GM12865 (cell line): ENCODE measurements around the gene AOPEP.

ENCODE experiments used
- DNase-seq: peaks from one replicate; pipeline ENCODE4 v3.0.0; 2010; ENCODE audit warnings: low read depth
- H3K4me3 ChIP-seq: 2 replicates; pipeline ENCODE4 v1.5.1; 2011; ENCODE audit warnings: mild to moderate bottlenecking, low read depth, low read length, control low read depth
- TF ChIP-seq, protein P1 (sequence below): IDR thresholded peaks from 2 replicates; pipeline ENCODE4 v1.5.1; 2011; ENCODE audit warnings: low read length, control low read depth, low read depth, inconsistent platforms; ENCODE audit not compliant: insufficient read depth; ENCODE audit errors: missing control alignments

Gene AOPEP

DNA sequence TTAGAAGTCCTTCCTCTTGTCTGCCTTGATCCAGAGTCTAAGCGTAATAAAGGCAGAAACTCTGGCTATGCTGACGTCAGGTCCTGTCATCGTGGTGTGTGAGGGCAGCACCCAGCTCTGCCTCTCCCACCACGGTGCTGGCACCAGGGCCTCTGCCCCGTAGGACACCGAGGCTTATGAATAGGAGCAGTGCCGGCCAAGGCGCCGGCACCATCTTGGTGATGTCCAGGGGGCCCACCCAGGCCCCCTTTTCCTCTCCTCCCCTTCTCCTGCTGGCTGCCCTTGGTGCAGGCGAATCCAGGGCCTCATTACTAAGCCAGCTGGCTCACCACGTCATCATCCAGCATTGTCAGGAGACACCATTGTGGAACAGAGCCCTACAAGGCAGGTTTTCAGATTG, 338.7 kb downstream of the AOPEP start:
- TF ChIP-seq, protein P1, sequence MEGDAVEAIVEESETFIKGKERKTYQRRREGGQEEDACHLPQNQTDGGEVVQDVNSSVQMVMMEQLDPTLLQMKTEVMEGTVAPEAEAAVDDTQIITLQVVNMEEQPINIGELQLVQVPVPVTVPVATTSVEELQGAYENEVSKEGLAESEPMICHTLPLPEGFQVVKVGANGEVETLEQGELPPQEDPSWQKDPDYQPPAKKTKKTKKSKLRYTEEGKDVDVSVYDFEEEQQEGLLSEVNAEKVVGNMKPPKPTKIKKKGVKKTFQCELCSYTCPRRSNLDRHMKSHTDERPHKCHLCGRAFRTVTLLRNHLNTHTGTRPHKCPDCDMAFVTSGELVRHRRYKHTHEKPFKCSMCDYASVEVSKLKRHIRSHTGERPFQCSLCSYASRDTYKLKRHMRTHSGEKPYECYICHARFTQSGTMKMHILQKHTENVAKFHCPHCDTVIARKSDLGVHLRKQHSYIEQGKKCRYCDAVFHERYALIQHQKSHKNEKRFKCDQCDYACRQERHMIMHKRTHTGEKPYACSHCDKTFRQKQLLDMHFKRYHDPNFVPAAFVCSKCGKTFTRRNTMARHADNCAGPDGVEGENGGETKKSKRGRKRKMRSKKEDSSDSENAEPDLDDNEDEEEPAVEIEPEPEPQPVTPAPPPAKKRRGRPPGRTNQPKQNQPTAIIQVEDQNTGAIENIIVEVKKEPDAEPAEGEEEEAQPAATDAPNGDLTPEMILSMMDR: no peak
- no peak for DNase-seq
- no peak overlapping the region for H3K4me3 ChIP-seq

DNA sequence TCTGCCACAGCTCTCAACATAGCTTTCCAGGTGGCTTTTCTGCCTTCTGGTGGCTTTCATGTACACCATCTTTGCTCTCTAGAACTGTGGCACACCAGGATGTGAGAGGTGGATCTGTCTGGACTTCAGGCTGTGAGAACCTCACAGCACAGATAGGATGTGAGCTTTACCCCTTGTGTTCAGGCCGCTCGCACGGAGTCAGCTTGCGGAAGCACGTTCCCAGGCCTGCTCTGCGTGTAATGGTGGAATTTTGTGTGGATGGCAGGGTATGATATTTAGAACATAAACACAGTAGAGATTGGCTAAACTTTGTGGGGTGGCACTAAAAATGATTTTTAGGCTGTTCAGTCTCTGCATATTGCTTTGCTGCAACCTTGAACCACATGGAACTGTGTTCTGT, 340.6 kb downstream of the AOPEP start:
- no peak for DNase-seq
- no peak overlapping the region for H3K4me3 ChIP-seq
- TF ChIP-seq, protein P1: no peak

DNA sequence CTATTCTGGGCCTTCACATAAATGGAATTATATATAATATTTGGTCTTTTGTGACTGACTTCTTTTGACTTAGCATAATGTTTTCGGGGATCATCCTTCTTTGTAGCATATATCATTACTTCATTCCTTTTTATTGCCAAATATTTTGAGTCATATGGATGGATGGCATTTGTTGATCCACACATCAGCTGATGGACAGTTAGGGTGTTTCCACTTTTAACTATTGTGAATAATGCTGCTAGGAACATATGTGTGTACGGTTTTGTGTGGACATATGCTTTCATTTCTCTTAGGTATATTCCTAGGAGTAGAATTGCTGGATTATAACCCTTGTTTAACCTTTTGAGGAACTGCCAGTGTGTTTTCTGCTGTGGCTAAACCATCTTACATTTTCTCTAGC, 341.4 kb downstream of the AOPEP start:
- no peak for DNase-seq
- no peak overlapping the region for H3K4me3 ChIP-seq
- TF ChIP-seq, protein P1: no peak

DNA sequence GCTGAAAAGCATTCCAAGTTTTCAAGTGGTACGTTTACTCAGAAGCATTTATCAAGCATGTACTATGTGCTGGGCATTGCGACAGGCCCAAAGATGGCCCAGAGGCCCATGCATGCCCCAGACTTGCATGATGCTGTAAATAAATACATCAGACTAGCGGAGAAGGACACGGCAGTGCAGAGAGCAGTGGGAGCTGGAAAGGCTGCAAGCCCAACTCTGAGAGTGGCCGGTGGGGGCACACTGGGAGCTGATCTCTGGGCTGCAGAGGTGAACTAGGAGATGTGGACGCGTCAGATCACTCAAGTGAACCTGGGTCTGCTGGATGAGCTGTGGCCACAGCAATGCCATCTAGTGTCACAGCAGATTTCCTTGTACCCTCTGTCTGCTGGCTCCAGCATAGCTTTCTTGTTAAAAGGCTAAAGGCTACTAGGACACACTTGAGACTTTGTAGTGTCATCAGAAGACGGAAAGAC, 344.1 kb downstream of the AOPEP start:
- H3K4me3 ChIP-seq: no peak overlapping the region
- no peak for DNase-seq
- TF ChIP-seq, protein P1: no peak

DNA sequence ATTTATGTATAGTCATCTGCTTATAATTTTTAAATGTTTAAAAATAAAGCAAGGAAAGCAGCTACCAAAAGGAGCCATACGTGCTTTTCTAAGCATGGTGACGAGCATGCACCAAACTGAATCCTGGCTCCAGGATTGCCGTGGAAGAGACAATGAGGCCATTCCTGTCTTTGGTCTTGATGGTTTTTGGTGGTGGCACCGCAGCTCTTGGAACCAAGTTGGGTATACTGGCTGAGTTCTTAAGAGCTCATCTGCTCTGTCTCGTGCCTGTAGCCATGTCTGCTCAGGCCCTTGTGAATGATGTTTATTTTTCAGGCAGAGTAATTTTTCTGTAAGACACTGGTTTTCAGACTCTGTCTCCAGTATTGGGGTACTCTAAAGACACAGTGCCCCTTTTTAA, 345.0 kb downstream of the AOPEP start:
- H3K4me3 ChIP-seq: no peak overlapping the region
- no peak for DNase-seq
- TF ChIP-seq, protein P1: no peak

DNA sequence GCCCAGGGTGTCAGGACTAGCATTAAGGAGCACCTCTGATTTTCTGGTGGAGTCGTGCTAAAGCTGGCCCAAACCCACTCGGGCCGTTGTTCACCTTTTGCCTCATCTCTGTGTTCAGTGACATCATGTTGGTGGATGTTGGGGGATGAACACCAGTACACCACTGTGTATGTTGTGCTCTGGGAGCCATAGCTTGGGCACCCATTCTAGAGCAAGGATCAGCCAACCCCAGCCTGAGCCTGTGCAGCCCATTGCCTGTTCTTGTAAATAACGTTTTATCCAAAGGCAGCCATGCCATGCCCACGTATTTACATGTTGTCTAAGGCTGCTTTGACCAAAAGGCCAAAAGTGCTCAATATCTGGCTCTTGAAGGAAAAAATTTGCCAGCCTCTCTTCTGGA, 345.4 kb downstream of the AOPEP start:
- no peak overlapping the region for H3K4me3 ChIP-seq
- DNase-seq: no peak
- TF ChIP-seq, protein P1: no peak

DNA sequence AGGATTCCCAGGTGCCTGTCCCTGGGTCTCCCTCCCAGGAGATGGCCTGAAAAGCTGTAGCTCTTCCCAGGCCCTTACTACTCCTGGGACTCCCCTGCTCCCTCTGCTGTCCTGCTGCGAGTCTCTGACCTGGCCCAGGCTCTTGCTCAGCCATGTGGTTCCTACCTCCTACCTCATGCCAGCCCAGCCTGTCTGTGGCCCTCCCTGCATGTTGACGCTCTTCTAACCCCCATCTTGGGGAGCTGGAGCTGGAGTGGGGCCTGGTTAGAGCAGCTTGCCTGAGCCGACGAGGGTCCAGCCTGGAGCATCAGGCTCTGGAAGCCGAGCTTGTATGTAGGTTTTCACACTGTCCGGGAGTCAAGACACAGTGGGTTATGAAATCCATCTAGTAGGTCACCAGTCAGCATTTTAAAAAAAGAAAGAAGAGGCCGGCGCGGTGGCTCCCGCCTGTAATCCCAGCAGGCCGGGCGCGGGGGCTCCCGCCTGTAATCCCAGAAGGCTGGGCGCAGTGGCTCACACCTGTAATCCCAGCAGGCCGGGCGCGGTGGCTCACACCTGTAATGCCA, 346.6 kb downstream of the AOPEP start:
- no peak for DNase-seq

More for the DNA sequence above, 346.6 kb downstream of the AOPEP start:
- H3K4me3 ChIP-seq: no peak overlapping the region
- TF ChIP-seq, protein P1: no peak
